PFSK-1 (cell line): Measurements from ENCODE around the gene DNM1.

Source experiments
- FOXP2 ChIP-seq: optimal IDR thresholded peaks from 2 replicates; pipeline ENCODE3; 2011; ENCODE audit warnings: borderline replicate concordance, control low read depth, inconsistent platforms; ENCODE audit not compliant: insufficient read depth; ENCODE audit errors: extremely low read length, extremely low read depth
- TAF1 ChIP-seq: IDR thresholded peaks from 2 replicates; pipeline ENCODE4 v1.6.1; 2012; ENCODE audit warnings: low read length, control low read depth, borderline replicate concordance; ENCODE audit not compliant: insufficient read depth

GRCh38 chr9:128185979-128186965, 16.9 kb upstream of the DNM1 start:
- TF ChIP-seq TAF1 (no peak), FOXP2 (no peak)
